Measurements from ENCODE around the gene FOXP1.

Gene FOXP1

DNA sequence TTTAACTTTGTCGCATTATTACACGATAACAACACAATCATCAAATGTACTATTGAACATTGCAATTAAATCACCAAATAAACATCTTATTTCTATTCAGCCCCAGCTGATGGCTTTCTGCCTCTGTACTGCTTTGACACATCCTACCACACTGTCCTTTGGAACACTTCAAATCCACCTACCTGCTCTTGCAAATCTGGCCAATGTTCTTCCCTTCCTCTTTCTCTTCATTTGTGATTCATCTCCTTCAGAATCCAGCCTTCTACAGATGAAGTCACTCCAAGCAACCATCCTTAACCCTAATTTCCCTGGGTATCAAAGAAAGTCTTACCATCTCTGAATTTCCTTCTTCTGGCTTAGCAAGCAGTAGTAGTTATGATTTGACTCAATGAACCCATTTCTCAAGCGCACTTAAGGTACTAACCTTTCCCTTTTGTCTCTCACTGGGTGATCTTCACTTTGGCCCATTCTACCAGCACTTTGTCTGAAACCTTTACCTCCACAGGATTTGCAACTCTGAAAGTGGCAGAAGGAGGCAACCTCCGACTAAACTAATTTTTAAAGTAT lies 502.9 kb downstream of the FOXP1 start:
- no peak for DNase-seq (ENCODE audit: low read depth)
- no peak overlapping the region for H3K4me3 ChIP-seq (ENCODE audit: low read length)
- TF ChIP-seq, protein P1, sequence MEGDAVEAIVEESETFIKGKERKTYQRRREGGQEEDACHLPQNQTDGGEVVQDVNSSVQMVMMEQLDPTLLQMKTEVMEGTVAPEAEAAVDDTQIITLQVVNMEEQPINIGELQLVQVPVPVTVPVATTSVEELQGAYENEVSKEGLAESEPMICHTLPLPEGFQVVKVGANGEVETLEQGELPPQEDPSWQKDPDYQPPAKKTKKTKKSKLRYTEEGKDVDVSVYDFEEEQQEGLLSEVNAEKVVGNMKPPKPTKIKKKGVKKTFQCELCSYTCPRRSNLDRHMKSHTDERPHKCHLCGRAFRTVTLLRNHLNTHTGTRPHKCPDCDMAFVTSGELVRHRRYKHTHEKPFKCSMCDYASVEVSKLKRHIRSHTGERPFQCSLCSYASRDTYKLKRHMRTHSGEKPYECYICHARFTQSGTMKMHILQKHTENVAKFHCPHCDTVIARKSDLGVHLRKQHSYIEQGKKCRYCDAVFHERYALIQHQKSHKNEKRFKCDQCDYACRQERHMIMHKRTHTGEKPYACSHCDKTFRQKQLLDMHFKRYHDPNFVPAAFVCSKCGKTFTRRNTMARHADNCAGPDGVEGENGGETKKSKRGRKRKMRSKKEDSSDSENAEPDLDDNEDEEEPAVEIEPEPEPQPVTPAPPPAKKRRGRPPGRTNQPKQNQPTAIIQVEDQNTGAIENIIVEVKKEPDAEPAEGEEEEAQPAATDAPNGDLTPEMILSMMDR (IDR thresholded peaks at IDR 0.05; ENCODE audit: insufficient read depth, low read depth, low read length, missing control alignments) = no peak

DNA sequence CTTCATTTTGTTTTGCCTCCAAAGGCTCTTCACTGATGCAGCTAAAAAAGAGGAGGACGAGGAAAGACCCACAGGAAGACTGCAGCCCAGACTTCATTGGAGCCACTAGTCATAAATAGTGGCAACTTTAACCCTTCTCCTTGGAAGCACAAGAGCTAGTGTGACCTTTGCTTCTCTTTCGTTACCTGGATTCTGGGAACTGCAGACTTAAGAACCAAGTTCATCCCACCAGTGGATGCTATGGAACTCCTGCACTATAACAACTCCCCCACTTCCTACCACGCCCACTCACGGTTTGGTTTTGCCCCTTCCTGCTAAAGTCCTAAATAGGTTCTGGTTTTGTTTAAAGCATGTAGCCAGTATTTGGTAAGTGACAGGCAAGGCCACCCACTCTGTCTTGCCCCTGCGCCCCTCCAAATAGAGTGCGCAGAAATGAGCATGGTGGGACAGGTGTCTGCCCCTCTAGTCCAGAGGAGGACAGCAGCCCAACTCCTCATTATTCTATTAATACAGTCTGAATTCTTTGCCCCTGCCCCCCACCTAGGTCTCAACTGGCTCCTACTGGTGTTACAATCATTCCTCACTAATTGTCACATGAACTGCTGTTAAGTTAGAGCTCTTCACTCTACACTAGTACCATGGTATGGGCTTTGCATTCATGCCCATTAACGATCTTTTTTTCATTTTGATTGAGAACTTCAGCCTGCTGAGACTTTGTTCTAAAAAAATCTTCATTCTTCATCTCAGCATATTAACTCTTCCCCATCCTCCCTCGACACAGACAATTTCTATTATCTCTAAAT lies 504.6 kb downstream of the FOXP1 start:
- TF ChIP-seq, protein P1 (IDR thresholded peaks at IDR 0.05; ENCODE audit: insufficient read depth, low read depth, low read length, missing control alignments) = no peak
- no peak overlapping the region for H3K4me3 ChIP-seq (ENCODE audit: low read length)
- no peak for DNase-seq (ENCODE audit: low read depth)

DNA sequence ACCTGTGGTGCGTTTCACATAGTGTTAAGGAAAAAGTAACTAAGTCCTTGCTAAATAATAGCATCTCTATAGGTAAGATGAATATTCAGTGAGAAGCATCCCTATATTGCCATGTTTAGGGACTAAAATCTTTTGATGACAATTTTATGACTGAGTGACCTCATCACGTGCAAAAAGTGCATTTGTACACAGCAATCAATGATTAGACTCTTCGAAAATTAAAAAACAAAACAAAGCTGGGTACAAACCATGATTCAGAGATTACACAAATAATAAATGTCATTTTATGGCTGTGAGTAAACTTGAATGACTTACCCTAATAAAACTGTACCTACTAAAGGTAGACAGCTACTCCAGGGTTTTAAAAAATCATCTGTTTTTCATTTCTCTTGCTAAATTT lies 505.3 kb downstream of the FOXP1 start:
- H3K4me3 ChIP-seq (ENCODE audit: low read length) = no peak overlapping the region
- TF ChIP-seq, protein P1 (IDR thresholded peaks at IDR 0.05; ENCODE audit: insufficient read depth, low read depth, low read length, missing control alignments) = no peak
- no peak for DNase-seq (ENCODE audit: low read depth)

DNA sequence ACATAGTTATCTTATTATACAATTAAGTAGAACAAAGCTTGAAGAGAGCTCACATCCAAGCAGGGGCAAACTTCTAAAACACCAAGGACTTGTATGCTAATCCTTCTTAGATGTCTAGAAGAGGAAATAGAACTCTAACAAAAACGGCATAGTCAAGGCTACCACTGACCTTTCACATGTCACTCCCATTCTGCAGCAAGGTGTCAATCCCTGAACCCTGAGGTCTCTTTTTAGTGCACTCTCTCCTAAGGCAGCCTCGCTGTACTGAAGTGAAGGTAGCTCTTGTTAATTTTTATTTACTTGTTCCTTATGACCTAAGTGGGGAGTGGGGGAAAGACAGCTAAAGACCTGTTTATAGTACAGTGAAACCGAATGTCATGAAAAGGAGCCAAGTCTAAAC lies 506.5 kb downstream of the FOXP1 start:
- H3K4me3 ChIP-seq (ENCODE audit: low read length) = no peak overlapping the region
- TF ChIP-seq, protein P1 (IDR thresholded peaks at IDR 0.05; ENCODE audit: insufficient read depth, low read depth, low read length, missing control alignments) = no peak
- no peak for DNase-seq (ENCODE audit: low read depth)

DNA sequence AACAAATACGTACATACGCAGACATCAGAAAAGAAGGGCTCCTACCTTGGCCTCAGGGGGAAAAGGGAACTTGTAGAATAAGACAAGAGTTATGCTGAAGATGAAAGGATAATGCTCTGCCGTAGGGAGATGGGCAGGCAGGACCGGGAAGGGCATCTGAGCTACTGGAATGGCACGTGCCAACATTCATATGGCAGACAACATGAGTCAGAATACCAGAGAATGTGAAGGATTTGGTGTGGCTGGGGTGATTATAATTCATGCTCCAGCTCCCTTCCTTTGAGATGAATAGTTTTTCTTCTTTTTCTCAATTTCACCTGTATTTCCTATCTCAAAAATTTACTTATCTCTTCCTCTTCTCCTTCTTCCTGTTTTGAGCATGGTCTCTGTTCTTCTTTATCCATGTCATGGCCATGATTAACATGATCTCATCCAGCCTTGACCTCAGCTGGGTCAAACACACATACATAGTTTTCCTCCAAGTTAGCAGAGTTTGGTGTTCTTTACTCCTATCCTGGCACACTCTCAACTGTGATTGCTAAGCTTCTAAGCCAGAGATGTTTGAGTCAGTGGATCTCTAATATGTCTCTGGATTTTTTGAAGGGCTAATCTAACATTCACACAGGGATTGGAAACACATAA lies 507.0 kb downstream of the FOXP1 start:
- no peak for DNase-seq (ENCODE audit: low read depth)
- TF ChIP-seq, protein P1 (IDR thresholded peaks at IDR 0.05; ENCODE audit: insufficient read depth, low read depth, low read length, missing control alignments) = no peak
- no peak overlapping the region for H3K4me3 ChIP-seq (ENCODE audit: low read length)

DNA sequence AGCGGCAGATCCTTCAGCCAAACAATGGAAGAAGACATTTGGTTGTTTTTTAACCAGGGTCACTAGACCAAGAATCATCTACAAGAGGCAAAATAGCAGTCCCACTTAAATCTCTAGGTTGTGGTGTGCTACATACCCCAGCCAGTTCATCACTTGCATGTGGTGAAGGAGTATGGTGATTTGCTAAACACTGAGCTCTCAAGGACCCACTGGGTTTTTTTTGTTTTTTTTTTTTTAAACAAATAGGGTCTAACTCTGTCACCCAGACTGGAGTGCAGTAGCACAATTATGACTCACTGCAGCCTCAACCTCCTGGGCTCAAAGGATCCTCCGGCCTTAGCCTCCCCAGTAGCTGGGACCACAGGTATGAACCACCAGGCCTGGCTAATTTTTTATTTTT lies 508.0 kb downstream of the FOXP1 start:
- DNase-seq (ENCODE audit: low read depth) = no peak
- TF ChIP-seq, protein P1 (IDR thresholded peaks at IDR 0.05; ENCODE audit: insufficient read depth, low read depth, low read length, missing control alignments) = no peak
- H3K4me3 ChIP-seq (ENCODE audit: low read length) = no peak overlapping the region

Measured in epithelial cell of esophagus (primary cell).